Prostate gland (tissue), 2 donors: ENCODE data around the gene LHB. TPM values are rescaled to one million over a fixed set of nuclear protein-coding genes. Genes with fewer than 3 reads are reported as not detected.
A peak's percentile ranks its signal among the peaks of the same experiment; 100 is the strongest.
"Not testable (repeated sequence)": the region's sequence is repeated elsewhere in the genome, so short reads cannot be mapped to it uniquely, and the experiment has no call there.

ENCODE experiments used
- DNase-seq: peaks from one replicate; pipeline ENCODE4 v3.0.0-alpha.2; 2019; ENCODE audit warnings: low spot score
- H3K27ac ChIP-seq, 2 donors: fragments of 200-600 bp; sonication (generic); 2 replicates each; pipeline ENCODE4 v1.5.1; 2017 to 2019
- H3K27me3 ChIP-seq: fragments of 200-600 bp; sonication (generic); replicated peaks from 2 replicates; pipeline ENCODE4 v1.5.1; 2019; ENCODE audit not compliant: insufficient read depth
- H3K36me3 ChIP-seq, 2 donors: fragments of 200-600 bp; sonication (generic); 1 replicate in 1 of 2; 2 replicates in 1 of 2; pipeline versions ENCODE4 v1.5.1 to v1.8.1; 2017 to 2019
- H3K4me1 ChIP-seq: fragments of 200-600 bp; sonication (generic); replicated peaks from 2 replicates; pipeline ENCODE4 v1.5.1; 2019
- H3K4me3 ChIP-seq, 2 donors: fragments of 200-600 bp; sonication (generic); 2 replicates each; pipeline ENCODE4 v1.5.1; 2017 to 2019
- H3K9me3 ChIP-seq: fragments of 200-600 bp; sonication (generic); 2 replicates; pipeline ENCODE4 v1.5.1; 2017
- CTCF ChIP-seq, 4 experiments: fragments of 200-600 bp in 2 of 4; fragments of 450-650 bp in 2 of 4; sonication (generic) in 2 of 4; IDR thresholded peaks; 1 replicate in 3 of 4; 2 replicates in 1 of 4; pipeline ENCODE4 v1.5.1; 2016 to 2019; ENCODE audit warnings: antibody characterized with exemption in 4 of 4, mild to moderate bottlenecking in 2 of 4, moderate library complexity in 2 of 4
- POLR2A ChIP-seq: fragments of 450-650 bp; IDR thresholded peaks from one replicate; pipeline ENCODE4 v1.6.1; 2016; ENCODE audit warnings: antibody characterized with exemption, mild to moderate bottlenecking
- POLR2AphosphoS5 ChIP-seq: sonication (generic); formaldehyde crosslinking; IDR thresholded peaks from one replicate; pipeline ENCODE4 v1.6.1; 2017; ENCODE audit warnings: antibody characterized with exemption
- WGBS: methylation state at CpG from one replicate; pipeline ENCODE4 v1.1.5; 2018; 5-methylcytosine and 5-hydroxymethylcytosine counted together
- intact Hi-C: fragments of 100-400 bp; cut with DNase I; formaldehyde crosslinking; loops from one replicate; pipeline ENCODE4 v1.14.2; 2022
- total RNA-seq, 2 donors: library from RNA; depleted of rRNA; stranded (reverse); fragments of >200 nt; gene quantifications; one replicate each; pipeline ENCODE4 v1.1.0, GENCODE V29; 2016

Gene LHB
- total RNA-seq, 2 donors from 2014 or later = 5.2 TPM; not detected in 1

GRCh38 chr19:49056101-49056901 lies 39.4 kb upstream of the LHB start:
- intact Hi-C loops = no loop called here
- Histone ChIP-seq H3K4me1 (peaks cover 7% of the 10 kb centered on the region), H3K9me3 (no peaks in the 10 kb centered on the region), H3K36me3 (no peaks in the 10 kb centered on the region), H3K27ac (no peak overlapping the region), H3K27me3 (no peaks in the 10 kb centered on the region), H3K4me3 (peak overlapping the region; percentile 31 to 35)
- 3% methylated on average over 61 of the region's 63 CpGs for WGBS
- peak in 3 of 4 experiments; percentile 34 to 58 (median 46) for TF ChIP-seq CTCF (IDR thresholded peaks at IDR 0.05)
- peak; percentile 63 for TF ChIP-seq POLR2AphosphoS5
- TF ChIP-seq POLR2A = peak; percentile 74
- peak; percentile 51 for DNase-seq

GRCh38 chr19:49050376-49051033 lies 33.6 kb upstream of the LHB start:
- 77% methylated on average over 20 of the region's 24 CpGs for WGBS
- intact Hi-C loops, DNase-seq: not testable (repeated sequence)

GRCh38 chr19:49049834-49050233 lies 32.9 kb upstream of the LHB start:
- H3K27me3 ChIP-seq, H3K4me3 ChIP-seq, DNase-seq, H3K27ac ChIP-seq, H3K4me1 ChIP-seq, H3K36me3 ChIP-seq, intact Hi-C loops, H3K9me3 ChIP-seq: not testable (repeated sequence)
- whole genome bisulfite sequencing = 90% methylated on average over 3 of the region's 4 CpGs

More at GRCh38 chr19:49050376-49051033, 33.6 kb upstream of the LHB start:
- not testable (repeated sequence) for H3K9me3 ChIP-seq, H3K27me3 ChIP-seq, H3K36me3 ChIP-seq, H3K4me1 ChIP-seq, H3K4me3 ChIP-seq, H3K27ac ChIP-seq

- WGBS = 61% methylated on average over 10 of the region's 12 CpGs
- H3K4me1 ChIP-seq, H3K27ac ChIP-seq, H3K4me3 ChIP-seq, H3K36me3 ChIP-seq, H3K9me3 ChIP-seq, intact Hi-C loops, H3K27me3 ChIP-seq, DNase-seq: not testable (repeated sequence)
These were observed 32.1 kb upstream of the LHB start, which contains the start of gene CGB8 for GRCh38 chr19:49049011-49049410. CGB8 (minus strand) TSS chr19:49049111; CDS start chr19:49048739, 372 bp downstream.

GRCh38 chr19:49043548-49043947 lies 26.7 kb upstream of the LHB start, which contains the start of gene CGB5:
CGB5 (plus strand) TSS chr19:49043848; CDS start chr19:49044210, 362 bp downstream.
- DNase-seq, H3K27ac ChIP-seq, H3K9me3 ChIP-seq, H3K36me3 ChIP-seq, H3K4me1 ChIP-seq, H3K4me3 ChIP-seq, intact Hi-C loops, H3K27me3 ChIP-seq: not testable (repeated sequence)
- WGBS = 77% methylated on average over 15 of the region's 15 CpGs

- intact Hi-C loops, H3K9me3 ChIP-seq, H3K4me1 ChIP-seq, H3K36me3 ChIP-seq, DNase-seq, H3K4me3 ChIP-seq, H3K27ac ChIP-seq, H3K27me3 ChIP-seq: not testable (repeated sequence)
- 80% methylated on average over 4 of the region's 4 CpGs for WGBS
These were observed 25.8 kb upstream of the LHB start for GRCh38 chr19:49042666-49043065.

- intact Hi-C loops = no loop called here
- H3K27me3 ChIP-seq = no peaks in the 10 kb centered on the region
- no peaks in the 10 kb centered on the region for H3K9me3 ChIP-seq
- H3K4me3 ChIP-seq = no peak overlapping the region
- 65% methylated on average over 17 of the region's 17 CpGs for WGBS
- no peak for DNase-seq
- no peak for TF ChIP-seq POLR2AphosphoS5
- TF ChIP-seq CTCF (IDR thresholded peaks at IDR 0.05) = no peak
- no peak for TF ChIP-seq POLR2A
- no peaks in the 10 kb centered on the region for H3K36me3 ChIP-seq
- H3K4me1 ChIP-seq = no peaks in the 10 kb centered on the region
- no peak overlapping the region for H3K27ac ChIP-seq
These were observed 25.3 kb upstream of the LHB start for GRCh38 chr19:49042177-49042576.

GRCh38 chr19:49039736-49040135 lies 22.8 kb upstream of the LHB start:
- H3K4me1 ChIP-seq, DNase-seq, H3K36me3 ChIP-seq, H3K4me3 ChIP-seq, H3K27ac ChIP-seq, H3K27me3 ChIP-seq, intact Hi-C loops, H3K9me3 ChIP-seq: not testable (repeated sequence)
- 64% methylated on average over 9 of the region's 9 CpGs for WGBS

- WGBS = 81% methylated on average over 26 of the region's 26 CpGs
- H3K4me1 ChIP-seq, H3K36me3 ChIP-seq, DNase-seq, H3K27me3 ChIP-seq, H3K9me3 ChIP-seq, H3K27ac ChIP-seq, H3K4me3 ChIP-seq, intact Hi-C loops: not testable (repeated sequence)
These were observed 21.8 kb upstream of the LHB start for GRCh38 chr19:49038557-49039276.

- H3K4me1 ChIP-seq, H3K27me3 ChIP-seq, H3K4me3 ChIP-seq, H3K9me3 ChIP-seq, H3K27ac ChIP-seq, H3K36me3 ChIP-seq, DNase-seq, intact Hi-C loops: not testable (repeated sequence)
- WGBS = 89% methylated on average over 8 of the region's 8 CpGs
These were observed 21.2 kb upstream of the LHB start for GRCh38 chr19:49038111-49038510.
